HG03521 (cell line): ENCODE data around the gene RECK.

Experiments used
- ATAC-seq: cut with Tn5 transposase; IDR thresholded peaks from one replicate; pipeline ENCODE4 v1.9.1; 2021; ENCODE audit warnings: mild to moderate bottlenecking, moderate library complexity; ENCODE audit not compliant: unreplicated experiment

The RECK gene

DNA sequence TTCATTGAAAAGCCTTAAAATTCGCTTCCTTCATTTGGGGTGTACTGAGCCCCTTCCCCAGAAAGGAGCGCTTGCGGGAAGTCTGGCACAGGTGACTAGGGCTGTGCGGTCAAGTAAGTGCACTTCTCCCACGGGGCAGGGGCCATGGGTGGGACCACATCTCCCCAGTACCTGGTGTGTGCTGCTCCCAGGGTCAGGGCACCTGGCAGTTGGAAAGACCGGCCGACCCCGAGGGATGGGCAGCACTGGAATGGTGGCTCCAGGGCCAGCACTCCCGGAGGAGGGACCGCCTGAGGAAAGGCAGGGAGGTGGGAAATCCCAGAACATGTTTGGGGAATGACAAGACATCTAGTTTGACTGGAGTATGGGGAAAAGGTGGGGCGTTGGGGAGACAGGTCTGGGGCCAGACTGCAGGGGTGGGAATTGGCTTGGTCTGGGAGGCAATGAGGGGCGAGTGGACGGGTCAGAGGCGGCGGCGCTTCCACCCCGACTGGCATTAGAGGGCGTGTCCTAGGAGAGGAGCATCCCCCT lies 99.1 kb downstream of the RECK start:
- ATAC-seq: no peak

DNA sequence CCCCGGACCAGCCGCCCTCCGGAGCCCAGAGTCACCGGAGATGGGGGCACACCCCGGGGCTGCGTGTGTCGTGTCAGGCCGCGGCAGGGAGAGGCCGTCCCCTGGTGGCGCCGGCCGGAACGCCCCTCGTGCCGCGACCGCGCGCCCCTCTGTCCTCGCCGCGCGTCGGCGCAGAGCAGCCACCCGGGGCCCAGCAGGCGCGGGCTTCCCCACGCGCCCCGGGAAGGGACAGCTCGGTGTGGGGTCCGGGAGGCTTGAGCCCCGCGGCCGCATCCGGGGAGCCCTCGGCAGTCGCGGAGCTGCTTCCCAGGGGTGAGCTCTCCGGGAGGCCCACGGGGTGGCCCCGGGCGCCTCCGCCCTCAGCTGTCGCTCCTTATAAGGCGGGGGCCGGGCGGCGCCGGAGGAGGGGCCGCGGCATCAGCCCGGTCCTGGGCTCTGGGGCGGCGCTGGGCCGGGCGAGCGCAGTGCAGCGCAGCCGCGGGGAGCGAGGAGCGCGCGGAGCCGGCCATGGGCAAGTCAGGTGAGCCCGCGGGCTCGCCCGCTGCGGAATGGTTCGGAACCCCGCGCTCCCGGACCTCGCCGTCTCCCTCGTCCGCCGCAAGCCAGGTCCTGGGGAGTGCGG lies 99.7 kb downstream of the RECK start, which contains the start of gene GLIPR2:
Gene GLIPR2 (plus strand): TSS at position 462 of the 622 bp plus-strand sequence. CDS start 46 bp downstream, at position 508.
- ATAC-seq: peak; percentile 94

DNA sequence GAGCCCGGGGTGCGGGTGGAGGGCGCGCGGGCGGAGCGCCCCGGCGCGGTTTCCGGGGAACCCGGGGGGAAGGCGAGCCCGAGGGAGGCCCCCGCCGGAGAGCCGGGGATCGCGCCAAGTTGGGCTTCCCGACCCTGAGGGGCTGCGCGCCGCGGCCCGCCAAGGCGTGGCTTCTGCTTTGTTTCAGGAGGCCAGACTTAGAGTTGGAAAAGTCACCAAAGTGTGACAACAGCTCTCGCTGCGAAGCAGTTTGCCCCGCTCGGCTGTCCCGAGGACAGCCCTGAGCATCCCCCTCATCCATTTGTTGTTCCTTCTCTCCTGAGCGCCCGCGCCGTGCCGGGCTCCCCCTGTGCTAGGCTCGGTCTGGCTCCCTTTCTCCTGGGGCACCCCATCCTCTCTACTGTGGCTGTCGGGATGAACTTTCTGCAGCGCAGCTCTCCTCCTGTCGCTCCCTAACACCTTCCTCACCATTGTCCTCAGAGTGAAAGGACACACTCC lies 100.2 kb downstream of the RECK start:
- no peak for ATAC-seq

DNA sequence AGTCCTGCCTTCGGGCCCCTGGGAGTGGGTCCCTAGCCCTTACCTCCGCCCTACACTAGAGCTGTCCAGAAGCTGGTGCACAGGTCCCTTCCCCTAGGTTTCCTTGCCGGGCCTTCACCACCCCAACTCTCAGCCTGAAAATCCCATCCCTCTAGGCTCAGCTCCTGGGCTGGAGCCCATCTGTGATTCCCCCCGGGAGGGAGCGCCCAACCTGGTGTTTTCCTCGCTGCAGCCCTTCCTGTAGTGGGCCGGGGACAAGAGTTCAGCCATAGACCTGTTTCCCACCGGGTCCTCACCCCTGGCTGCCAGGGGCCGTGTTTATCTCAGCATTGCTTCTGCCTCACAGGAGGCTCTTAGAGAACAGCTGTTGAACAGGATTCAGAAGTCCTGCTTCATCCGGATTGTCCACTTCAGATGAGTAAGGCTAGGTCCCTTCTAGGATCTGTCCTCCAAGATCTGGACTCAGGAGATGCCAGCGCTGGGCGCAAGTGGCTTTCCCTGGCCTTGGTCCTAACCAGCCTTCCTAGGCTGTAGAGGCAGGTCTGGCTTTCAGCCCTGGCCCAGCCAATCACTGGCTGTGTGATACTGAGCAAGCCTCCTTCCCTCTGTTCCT lies 100.8 kb downstream of the RECK start:
- no peak for ATAC-seq

DNA sequence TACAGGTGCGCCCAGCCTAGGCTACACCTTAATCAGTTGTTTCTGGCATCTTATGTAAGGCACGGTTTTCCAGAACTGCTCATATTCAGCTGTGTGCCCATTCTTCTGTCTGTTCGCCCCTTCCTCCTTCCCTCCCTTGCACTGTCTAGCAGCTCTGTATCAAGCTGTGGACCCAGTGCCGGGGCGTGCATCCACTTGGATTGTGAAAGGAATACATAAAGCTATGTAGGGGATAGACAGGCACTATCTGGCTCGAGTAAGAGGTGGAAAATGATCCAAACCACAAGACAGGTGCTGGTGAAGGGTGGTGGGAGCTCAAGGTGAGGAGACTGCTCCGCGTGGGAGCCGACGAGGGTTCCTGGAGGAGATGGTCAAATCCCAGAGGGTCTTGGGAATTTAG lies 101.8 kb downstream of the RECK start:
- no peak for ATAC-seq

DNA sequence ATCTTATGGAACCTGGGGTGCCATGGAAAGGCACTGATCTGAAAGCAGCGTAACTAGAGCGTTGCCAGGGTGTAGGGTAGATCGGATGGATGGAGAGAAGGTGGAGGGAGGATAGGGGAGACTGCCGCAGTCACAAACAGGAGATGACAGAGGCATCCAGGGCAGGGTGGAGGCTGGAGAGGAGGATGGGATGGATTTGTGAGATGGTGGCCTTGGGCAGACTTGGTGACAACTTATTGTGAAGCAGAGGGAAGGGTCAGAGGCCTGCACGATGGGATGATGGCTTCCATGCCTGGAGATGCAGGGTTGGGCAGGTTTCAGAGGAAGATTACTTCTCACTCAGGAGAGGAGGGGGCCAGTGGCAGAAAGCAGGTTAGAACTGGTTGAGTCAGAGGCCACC lies 102.2 kb downstream of the RECK start:
- no peak for ATAC-seq

DNA sequence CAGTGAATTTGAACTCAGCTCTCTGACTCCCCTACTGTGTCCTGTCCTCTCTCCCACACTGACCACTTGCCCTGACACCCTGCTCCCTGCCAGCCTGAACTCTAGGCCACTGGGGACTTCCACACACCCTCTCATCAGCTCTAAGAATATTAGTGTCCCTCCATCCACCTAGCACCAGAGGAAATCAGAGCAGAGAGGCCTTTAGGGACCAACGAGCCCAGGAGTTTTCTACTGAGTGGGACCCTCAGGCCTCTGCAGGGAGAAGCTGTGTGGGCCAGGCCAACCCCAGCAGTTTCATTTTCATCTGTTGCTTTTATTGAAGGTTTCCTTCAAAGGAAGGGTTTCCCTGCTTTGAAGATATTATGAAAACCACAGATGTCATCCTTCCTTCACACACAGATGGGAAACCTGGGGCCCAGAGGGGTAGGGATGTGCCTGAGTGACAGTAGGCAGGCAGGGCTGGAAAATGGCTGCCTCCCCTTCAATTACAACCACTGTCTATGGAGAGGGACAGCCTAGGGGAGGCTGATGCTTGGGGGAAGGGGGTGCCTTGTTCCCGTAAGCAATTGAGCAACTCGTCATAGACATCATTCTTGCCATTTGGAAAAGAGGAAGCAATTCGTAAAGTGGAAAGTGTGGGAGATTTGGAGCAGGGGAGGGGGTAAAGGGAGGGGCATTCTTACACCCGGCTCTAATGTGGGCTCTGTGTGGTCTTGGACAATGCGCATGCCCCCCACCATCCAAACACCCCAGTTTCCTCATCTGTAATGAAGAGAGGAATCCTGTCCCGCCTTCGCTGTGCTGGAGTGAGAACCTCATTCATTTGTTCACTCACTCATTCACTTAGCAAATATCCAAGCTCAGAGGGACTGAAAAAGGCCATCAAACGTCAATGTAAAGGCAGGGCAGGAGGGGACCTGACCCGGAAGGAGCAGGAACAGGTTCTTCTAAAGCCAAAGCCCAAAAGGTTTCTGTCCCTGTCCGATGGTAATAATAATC lies 103.7 kb downstream of the RECK start:
- no peak for ATAC-seq

DNA sequence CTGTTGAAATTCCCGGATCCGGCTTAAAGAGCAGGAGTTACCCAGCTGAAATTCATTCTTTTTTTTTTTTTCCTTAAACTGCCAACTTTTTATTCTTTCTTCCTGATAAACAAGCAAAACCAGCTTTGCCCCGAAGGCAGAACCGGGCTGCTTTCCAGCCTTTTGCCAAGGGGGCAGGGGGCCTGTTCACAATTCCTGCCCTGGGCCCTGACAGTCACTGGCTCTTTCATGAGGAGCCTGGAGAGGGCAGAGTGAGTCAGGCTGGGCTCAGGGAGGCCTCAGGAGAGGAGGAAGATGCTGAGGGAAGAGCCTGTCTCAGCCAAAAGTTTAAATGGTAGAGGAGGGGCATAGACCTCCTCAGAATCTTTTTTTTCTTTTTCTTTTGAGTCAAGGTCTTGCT lies 104.6 kb downstream of the RECK start:
- no peak for ATAC-seq

DNA sequence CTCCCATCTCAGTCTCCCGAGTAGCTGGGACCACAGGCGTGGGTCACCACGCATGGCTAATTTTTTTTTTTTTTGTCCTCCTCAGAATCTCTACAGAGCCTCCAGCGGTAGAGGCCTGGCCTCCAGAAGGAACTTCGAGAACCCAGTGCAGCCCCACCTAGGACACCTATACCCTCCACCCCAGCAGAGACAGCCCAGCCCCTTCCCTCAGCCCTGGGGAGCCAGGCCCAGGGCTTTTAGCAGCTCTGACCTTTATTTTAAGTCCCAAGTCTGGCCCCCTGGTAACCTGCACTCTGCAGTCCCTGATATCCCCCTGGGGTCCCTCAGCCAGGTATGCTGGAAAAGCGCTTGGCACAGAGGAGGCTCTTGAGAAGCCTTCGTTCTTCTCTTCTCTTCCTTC lies 105.0 kb downstream of the RECK start:
- ATAC-seq: no peak

DNA sequence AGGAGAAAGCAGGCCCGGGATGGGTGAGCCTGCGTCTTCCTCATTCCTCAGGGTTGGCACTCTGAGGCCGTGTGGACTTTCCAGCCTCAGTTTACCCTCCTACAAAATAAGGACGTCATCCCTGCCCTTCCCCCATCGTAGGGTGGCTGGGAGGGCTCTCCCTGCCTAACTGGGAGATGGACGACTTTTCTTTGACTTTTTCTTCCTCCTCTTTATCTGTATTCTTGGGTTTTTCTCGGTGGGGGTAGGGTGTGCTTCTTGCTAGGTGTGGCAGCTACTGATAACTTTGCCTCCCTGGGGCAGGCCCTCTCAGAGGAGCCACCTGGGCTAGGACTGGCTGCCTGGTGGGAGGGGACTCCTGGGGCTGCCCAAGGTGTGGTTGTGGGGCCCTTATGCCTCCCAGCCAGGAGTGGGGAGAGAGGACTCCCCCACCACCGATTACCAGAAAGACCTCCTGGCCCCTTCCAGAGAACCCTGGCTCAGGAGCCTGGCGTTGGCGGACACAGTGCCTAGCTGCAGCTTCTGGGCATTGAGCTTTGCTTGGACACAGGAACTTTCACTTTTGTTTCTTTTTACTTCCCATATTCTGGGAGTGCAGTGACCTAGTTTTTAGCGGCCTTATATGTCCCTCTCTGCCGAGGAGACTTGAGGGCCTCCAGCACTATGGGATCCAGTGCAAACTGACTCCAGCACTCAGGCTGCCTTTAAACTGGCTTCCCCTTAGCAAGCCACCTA lies 106.0 kb downstream of the RECK start:
- ATAC-seq: no peak

DNA sequence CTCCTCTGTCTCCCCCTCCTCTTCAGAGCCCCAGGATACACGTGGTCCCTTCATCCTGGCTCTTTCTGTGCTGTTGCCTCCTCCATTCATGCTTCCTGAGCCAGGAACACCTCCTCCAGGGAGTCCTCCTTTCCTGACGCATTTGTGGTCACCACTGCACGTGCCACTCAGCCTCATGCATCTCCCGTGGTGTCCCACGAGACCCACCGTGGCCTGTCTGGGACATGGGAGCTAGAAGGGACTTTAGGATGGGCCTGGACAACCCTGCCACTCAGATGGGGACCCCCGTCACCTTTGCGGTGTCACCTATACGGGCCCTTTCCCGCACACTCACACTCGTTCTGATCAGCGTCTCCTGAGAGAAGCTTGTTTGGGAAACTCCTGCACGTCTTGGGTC lies 106.5 kb downstream of the RECK start:
- no peak for ATAC-seq

DNA sequence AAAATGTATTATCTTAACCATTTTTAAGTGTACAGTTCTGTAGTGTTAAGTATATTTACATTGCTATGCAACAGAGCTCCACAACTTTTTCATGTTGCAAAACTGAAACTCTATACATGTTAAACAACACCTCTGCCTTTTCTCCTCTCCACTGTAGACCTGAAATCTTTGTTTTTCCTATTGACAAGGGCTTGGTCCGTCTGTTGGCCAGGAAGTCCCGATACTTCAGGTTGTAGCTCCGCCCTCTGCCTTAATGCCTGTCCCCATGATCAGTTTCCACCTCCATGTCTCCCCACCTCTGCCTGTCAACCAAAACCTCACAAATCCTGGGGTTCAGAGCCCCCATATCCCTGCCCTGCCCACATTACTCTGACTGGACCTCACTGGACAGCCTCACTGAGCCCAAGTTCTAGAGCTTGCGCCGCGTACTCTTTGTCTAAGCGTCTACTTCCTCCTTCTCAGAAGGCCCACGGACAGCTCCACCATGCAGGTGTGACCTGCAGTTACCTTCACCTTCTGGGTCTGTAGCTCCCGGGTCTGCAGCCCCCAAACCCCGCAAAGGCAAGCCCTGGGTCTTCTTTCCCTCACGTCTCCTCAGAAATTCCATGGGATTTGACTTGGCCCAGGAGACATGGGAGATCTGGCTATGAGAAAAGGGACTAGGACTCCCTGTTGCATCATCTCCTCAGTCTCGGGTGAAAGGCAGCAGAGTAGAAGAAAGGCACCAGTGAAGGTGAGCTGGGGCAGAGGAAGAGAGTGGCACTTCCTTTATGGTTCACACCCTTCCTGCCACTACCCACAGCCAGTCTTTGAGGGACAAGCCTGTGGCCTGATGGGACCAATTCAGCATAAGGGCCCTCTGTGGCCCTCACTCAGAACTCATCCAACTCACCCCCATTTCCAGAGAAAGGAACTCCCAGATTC lies 107.9 kb downstream of the RECK start:
- no peak for ATAC-seq

DNA sequence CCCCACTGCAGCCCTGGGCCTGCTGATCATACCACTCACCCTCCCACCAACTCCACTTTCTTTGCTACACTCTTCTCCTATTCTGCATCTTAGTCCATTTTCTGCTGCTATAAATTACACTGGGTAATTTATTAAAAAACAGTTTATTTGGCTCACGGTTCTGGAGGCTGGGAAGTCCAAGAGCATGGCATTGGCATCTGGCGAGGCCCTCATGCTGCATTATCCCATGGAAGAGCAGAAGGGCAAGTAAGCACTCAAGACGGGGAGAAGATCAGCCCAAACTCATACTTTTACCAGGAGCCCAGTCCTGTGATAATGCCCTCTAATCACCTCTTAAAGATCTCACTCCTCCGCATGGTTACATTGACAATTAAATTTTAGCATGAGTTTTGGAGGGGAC lies 109.3 kb downstream of the RECK start:
- no peak for ATAC-seq

DNA sequence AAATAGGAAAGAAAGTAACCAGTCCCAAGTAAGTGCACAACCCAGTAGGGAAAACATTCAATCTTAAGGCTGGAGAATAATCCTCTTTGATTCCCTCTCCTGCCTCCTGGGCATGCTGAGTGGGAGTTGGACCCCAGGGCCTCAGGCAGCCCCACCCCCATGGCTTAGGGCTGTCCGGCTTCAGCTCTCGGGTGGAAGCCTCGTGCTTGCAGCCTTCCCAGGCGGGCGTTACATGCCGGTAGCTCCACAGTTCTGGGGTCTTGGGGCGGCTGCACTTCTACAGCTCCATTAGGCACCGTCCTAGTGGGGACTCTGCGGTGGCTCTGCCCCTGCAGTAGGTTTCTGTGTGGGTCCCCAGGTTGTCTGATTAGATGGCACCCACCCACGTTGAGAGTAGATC lies 109.9 kb downstream of the RECK start:
- no peak for ATAC-seq

DNA sequence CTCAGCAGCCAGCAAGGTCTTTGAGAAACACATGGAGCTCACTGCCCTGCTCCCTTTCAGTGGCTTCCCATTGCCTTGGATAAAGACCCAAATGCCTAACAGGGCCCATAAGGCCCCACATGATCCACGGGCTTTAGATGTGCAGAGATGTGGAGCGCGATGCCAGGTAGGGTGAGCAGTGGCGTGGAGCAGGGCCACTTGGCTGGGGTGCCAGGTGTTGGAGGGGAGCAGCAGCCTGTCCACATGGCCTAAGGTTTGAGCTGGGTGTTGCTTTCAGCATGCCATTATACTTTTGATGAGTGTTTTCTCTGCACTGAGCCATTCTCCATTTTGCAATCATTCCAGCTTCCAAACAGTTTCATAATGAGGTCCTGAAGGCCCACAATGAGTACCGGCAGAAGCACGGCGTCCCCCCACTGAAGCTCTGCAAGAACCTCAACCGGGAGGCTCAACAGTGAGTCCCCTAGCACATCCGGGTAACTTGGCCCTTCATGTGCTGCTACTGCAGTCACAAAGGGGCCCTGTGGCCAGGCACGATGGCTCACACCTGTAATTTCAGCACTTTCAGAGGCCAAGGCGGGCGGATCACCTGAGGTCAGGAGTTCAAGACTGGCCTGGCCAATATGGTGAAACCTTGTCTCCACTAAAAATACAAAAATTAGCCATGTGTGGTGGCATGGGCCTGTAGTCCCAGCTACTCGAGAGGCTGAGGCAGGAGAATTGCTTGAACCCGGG lies 110.9 kb downstream of the RECK start:
- ATAC-seq: no peak

DNA sequence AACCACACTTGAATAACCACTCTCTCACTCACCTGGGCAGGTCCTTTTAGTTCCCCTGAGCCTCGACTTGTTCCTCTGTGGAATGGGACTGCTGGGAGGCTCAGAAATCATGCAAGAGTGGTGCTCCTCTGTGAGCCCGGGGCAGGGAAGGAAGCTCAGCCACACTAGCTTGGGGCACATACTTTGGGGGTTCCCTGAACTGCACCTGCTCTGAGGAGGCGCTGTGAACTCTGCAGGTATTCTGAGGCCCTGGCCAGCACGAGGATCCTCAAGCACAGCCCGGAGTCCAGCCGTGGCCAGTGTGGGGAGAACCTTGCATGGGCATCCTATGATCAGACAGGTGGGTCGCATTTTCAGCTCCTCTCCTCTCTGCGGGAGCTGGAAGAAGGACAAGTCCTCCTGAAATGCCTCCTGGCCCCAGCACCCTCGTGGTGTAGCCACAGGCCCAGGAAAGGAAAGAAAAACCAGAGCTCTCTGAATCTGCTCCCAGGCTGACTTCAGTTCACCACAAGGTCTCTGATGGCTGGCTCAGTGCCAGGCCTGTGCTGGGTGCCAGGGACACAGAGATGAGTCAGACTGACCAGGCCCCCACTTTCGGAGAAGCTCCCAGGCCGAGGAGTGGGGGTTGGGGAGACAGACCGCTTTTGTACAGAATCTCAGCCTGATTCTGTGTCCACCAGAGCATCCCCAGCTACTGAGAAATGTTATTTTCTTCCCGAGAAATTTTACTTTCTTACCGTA lies 111.8 kb downstream of the RECK start:
- no peak for ATAC-seq

DNA sequence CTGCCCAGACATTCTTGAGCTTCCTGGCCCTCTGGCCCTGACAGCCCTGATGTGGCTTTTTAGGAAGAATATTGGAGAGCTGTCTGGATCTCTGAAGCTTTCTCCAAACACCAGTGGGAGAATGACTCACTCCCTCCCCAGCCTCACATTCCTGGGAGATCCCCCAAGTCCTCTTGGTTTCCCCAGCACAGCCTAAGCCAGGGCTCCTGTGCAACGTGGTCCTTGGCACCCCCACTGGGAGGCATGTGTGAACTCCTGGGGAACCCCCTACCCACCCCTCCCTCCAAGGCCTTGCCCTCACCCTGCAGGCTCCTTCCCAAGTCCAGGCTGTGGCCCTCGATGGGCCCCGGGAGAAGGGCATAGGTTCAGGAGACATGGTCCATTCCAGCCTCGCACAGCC lies 112.5 kb downstream of the RECK start:
- no peak for ATAC-seq
